Smooth muscle cell (in vitro differentiated cells): Measurements from ENCODE around the gene AADAC. TPM values are rescaled to one million over a fixed set of nuclear protein-coding genes. Genes with fewer than 3 reads are reported as not detected.

Experiments
- DNase-seq: peaks from one replicate; lab custom pipeline; 2025; ENCODE audit not compliant: unreplicated experiment; lab: John Stamatoyannopoulos, UW
- H2AFZ ChIP-seq: fragments of 200-600 bp; sonication (generic); 2 replicates; pipeline ENCODE4 v1.6.0; 2016; ENCODE audit warnings: antibody characterized with exemption, low read depth, mild to moderate bottlenecking
- H3F3A ChIP-seq: fragments of 200-600 bp; sonication (generic); 2 replicates; pipeline ENCODE4 v1.6.0; 2017; ENCODE audit warnings: antibody characterized with exemption, low read depth
- H3K27ac ChIP-seq: fragments of 200-600 bp; sonication (generic); 2 replicates; pipeline ENCODE4 v1.5.1; 2016; ENCODE audit warnings: low read depth, mild to moderate bottlenecking
- H3K27me3 ChIP-seq: fragments of 200-600 bp; sonication (generic); 2 replicates; pipeline ENCODE4 v1.6.1; 2016; ENCODE audit warnings: low read depth, mild to moderate bottlenecking
- H3K36me3 ChIP-seq: fragments of 200-600 bp; sonication (generic); 2 replicates; pipeline ENCODE4 v1.5.1; 2016; ENCODE audit warnings: low read depth
- H3K4me1 ChIP-seq: fragments of 200-600 bp; sonication (generic); 2 replicates; pipeline ENCODE4 v1.5.1; 2016; ENCODE audit warnings: low read depth
- H3K4me2 ChIP-seq: fragments of 200-600 bp; sonication (generic); 2 replicates; pipeline ENCODE4 v1.6.0; 2016; ENCODE audit warnings: mild to moderate bottlenecking
- H3K4me3 ChIP-seq: fragments of 200-600 bp; sonication (generic); 2 replicates; pipeline ENCODE4 v1.5.1; 2016; ENCODE audit warnings: mild to moderate bottlenecking
- H3K79me2 ChIP-seq: fragments of 200-600 bp; sonication (generic); 2 replicates; pipeline ENCODE4 v1.6.0; 2016; ENCODE audit warnings: low read depth, mild to moderate bottlenecking
- H3K9ac ChIP-seq: fragments of 200-600 bp; sonication (generic); 2 replicates; pipeline ENCODE4 v1.6.0; 2016; ENCODE audit warnings: low read depth
- H3K9me3 ChIP-seq: fragments of 200-600 bp; sonication (generic); replicated peaks from 2 replicates; pipeline ENCODE4 v1.5.1; 2016; ENCODE audit warnings: low read depth
- H4K20me1 ChIP-seq: fragments of 200-600 bp; sonication (generic); 2 replicates; pipeline ENCODE4 v1.6.0; 2016; ENCODE audit warnings: low read depth
- WGBS: methylation state at CpG from one replicate; pipeline ENCODE4 v1.1.7; 2016; ENCODE audit warnings: low lambda C conversion rate; 5-methylcytosine and 5-hydroxymethylcytosine counted together
- polyA plus RNA-seq: library from polyadenylated mRNA; unstranded; fragments of >200 nt; fragmentation: Nextera tagmentation; extraction: Ambion mirVana; gene quantifications from 2 replicates; pipeline ENCODE4 v1.2.1, GENCODE V29; 2016
- total RNA-seq: library from RNA; depleted of rRNA; stranded (reverse); fragments of >200 nt; gene quantifications from 2 replicates; pipeline ENCODE4 v1.2.3, GENCODE V29; 2014
- TF ChIP-seq, protein P1 (sequence below): fragments of 200-600 bp; sonication (generic); IDR thresholded peaks from 2 replicates; pipeline ENCODE4 v1.5.1; 2017; ENCODE audit warnings: borderline replicate concordance, mild to moderate bottlenecking, antibody characterized with exemption; ENCODE audit not compliant: insufficient read depth, poor library complexity, severe bottlenecking

The AADAC gene
- total and polyA plus RNA-seq, 2 experiments from 2014 or later: 0.54 to 0.67 TPM

DNA sequence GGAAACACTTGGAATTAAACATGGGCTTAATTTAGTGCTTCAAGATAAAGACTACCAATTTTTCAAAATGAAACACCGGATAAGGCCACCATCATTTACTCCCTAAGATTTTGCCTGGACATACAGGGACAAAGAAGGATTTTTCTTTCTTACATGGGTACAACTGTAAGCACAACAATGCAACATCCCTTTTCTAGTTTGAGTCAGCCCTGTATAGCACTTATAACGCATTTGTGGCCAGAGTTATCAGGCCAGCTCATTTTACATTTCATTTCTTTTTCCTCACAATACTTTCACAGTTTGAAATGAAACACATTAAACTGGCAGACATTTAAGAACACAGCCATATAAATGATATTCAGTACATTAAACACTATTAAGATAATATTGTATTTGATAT, 49.7 kb downstream of the AADAC start:
- H3K4me1 ChIP-seq: peaks cover 3% of the 10 kb centered on the region
- no peaks in the 10 kb centered on the region for H4K20me1 ChIP-seq
- no peak for DNase-seq
- H3K79me2 ChIP-seq: no peaks in the 10 kb centered on the region
- H3K27ac ChIP-seq: no peak overlapping the region
- H3K4me3 ChIP-seq: no peak overlapping the region
- no peak overlapping the region for H2AFZ ChIP-seq
- H3K9ac ChIP-seq: no peak overlapping the region
- TF ChIP-seq, protein P1, sequence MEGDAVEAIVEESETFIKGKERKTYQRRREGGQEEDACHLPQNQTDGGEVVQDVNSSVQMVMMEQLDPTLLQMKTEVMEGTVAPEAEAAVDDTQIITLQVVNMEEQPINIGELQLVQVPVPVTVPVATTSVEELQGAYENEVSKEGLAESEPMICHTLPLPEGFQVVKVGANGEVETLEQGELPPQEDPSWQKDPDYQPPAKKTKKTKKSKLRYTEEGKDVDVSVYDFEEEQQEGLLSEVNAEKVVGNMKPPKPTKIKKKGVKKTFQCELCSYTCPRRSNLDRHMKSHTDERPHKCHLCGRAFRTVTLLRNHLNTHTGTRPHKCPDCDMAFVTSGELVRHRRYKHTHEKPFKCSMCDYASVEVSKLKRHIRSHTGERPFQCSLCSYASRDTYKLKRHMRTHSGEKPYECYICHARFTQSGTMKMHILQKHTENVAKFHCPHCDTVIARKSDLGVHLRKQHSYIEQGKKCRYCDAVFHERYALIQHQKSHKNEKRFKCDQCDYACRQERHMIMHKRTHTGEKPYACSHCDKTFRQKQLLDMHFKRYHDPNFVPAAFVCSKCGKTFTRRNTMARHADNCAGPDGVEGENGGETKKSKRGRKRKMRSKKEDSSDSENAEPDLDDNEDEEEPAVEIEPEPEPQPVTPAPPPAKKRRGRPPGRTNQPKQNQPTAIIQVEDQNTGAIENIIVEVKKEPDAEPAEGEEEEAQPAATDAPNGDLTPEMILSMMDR: no peak
- H3K9me3 ChIP-seq: no peaks in the 10 kb centered on the region
- no peaks in the 10 kb centered on the region for H3K36me3 ChIP-seq
- no peaks in the 10 kb centered on the region for H3K27me3 ChIP-seq
- 66% methylated on average over 2 of the region's 2 CpGs for WGBS
- no peak overlapping the region for H3K4me2 ChIP-seq
- no peaks in the 10 kb centered on the region for H3F3A ChIP-seq

DNA sequence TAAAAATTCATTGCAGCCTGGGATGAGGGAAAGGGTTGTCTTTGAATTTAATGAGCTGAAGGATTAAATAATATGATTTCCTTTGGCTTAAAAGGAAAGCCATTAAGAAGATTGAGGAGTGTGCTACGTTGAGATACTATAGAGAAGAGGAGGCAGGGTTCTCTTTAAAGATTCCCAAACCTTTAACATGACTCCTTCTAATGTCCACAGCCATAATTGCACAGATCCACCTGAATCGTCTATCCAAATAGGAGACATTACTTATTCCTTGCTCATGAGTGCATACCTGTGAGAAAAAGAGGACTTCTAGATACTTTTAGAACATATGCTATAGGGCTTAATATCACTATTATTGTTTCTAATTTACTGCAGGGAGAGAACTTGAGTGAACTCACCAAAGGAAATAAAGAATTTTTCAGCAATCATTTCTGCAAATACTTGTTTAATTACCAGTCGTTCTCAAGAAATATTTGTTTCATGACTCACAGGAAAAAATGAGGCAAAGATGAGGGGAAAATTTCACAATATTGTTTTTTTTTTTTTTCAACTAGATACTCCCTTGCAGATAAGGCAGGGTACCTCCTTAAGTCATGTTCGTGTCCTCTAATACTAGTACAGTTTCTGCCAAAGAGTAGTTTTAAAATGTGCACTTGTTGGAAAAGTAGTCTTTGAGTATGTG, 50.6 kb downstream of the AADAC start:
- H3K27me3 ChIP-seq: no peaks in the 10 kb centered on the region
- no peaks in the 10 kb centered on the region for H3F3A ChIP-seq

DNA sequence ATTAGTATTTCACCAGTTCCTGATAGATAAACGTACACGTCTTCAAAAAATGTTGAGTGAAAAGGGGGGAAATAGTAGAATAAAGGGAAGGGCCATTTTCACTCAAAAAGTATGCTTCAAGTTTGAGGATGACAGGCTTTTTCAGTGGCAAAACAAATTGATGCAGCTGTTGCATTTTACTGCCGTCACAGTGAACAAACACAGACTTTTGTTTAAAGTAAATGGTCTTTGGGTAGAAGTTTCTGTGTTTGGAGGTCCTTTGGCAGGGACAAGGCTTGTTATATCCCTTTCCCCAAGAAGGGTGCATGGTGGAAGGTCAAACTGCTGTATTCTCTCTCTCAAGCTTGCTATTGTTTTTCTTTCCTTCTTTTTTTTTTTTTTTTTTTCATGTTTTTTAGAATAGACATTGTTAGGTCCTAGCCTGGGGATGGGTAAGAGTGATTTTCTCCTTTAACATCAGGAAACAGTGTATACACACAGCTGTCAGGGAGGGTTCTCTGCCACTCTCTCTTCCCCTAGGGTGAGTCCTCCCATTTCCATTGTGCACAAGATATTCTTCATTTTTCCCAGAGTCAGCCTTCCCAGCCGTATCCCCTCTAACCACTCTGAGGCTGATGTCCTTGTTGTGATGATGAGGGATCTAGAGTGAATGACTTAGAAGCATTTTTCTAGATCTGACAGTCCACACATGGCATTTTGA, 52.9 kb downstream of the AADAC start:
- WGBS: 36% methylated on average over 4 of the region's 4 CpGs

More for the DNA sequence above, 50.6 kb downstream of the AADAC start:
- peaks cover 9% of the 10 kb centered on the region for H3K4me1 ChIP-seq
- no peaks in the 10 kb centered on the region for H3K36me3 ChIP-seq
- H2AFZ ChIP-seq: no peak overlapping the region
- no peaks in the 10 kb centered on the region for H3K79me2 ChIP-seq
- H3K9me3 ChIP-seq: no peaks in the 10 kb centered on the region
- H3K4me3 ChIP-seq: no peak overlapping the region
- no peak overlapping the region for H3K27ac ChIP-seq
- peak overlapping the region; percentile 44 for H3K4me2 ChIP-seq
- WGBS: 34% methylated on average over 4 of the region's 4 CpGs
- no peak for DNase-seq
- H4K20me1 ChIP-seq: no peaks in the 10 kb centered on the region
- no peak overlapping the region for H3K9ac ChIP-seq
- TF ChIP-seq, protein P1: no peak

More for the DNA sequence above, 52.9 kb downstream of the AADAC start:
- H3K27ac ChIP-seq: no peak overlapping the region
- no peaks in the 10 kb centered on the region for H3K36me3 ChIP-seq
- no peak for DNase-seq
- H4K20me1 ChIP-seq: no peaks in the 10 kb centered on the region
- peaks cover 4% of the 10 kb centered on the region for H3F3A ChIP-seq
- no peaks in the 10 kb centered on the region for H3K9me3 ChIP-seq
- peak overlapping the region; percentile 80 for H2AFZ ChIP-seq
- TF ChIP-seq, protein P1: no peak
- H3K4me2 ChIP-seq: peak overlapping the region; percentile 5
- no peak overlapping the region for H3K4me3 ChIP-seq
- H3K4me1 ChIP-seq: peaks cover 9% of the 10 kb centered on the region
- no peaks in the 10 kb centered on the region for H3K79me2 ChIP-seq
- H3K27me3 ChIP-seq: no peaks in the 10 kb centered on the region
- no peak overlapping the region for H3K9ac ChIP-seq
